Middle frontal gyrus (tissue), 1 donor: ENCODE measurements around the gene KCNH1.
"Not testable (repeated sequence)": the region's sequence is repeated elsewhere in the genome, so short reads cannot be mapped to it uniquely, and the experiment has no call there.

Source experiments
- DNase-seq: peaks from one replicate; pipeline ENCODE4 v3.0.0-alpha.2; 2015; ENCODE audit warnings: low spot score; ENCODE audit errors: extremely low spot score

KCNH1 gene

GRCh38 chr1:210687582-210688279, 446.2 kb downstream of the KCNH1 start:
- DNase-seq: peak; percentile 29

- no peak for DNase-seq
Measured at GRCh38 chr1:210686841-210687240, 447.1 kb downstream of the KCNH1 start.

- no peak for DNase-seq
Measured at GRCh38 chr1:210685295-210685650, 448.7 kb downstream of the KCNH1 start.

- DNase-seq: no peak
Measured at GRCh38 chr1:210684466-210685294, 449.3 kb downstream of the KCNH1 start.

GRCh38 chr1:210683403-210684047, 450.4 kb downstream of the KCNH1 start:
- no peak for DNase-seq

GRCh38 chr1:210681158-210681557, 452.8 kb downstream of the KCNH1 start:
- no peak for DNase-seq

GRCh38 chr1:210678306-210678705, 455.6 kb downstream of the KCNH1 start:
- no peak for DNase-seq

- no peak for DNase-seq
Measured at GRCh38 chr1:210677533-210677932, 456.4 kb downstream of the KCNH1 start.

- DNase-seq: no peak
Measured at GRCh38 chr1:210676539-210676938, 457.4 kb downstream of the KCNH1 start.

- no peak for DNase-seq
Measured at GRCh38 chr1:210674151-210674550, 459.8 kb downstream of the KCNH1 start.

- no peak for DNase-seq
Measured at GRCh38 chr1:210669951-210670350, 464.0 kb downstream of the KCNH1 start.

GRCh38 chr1:210663730-210664573, 470.0 kb downstream of the KCNH1 start:
- DNase-seq: no peak

- DNase-seq: no peak
Measured at GRCh38 chr1:210662291-210663050, 471.5 kb downstream of the KCNH1 start.

GRCh38 chr1:210661520-210661919, 472.4 kb downstream of the KCNH1 start:
- DNase-seq: not testable (repeated sequence)

GRCh38 chr1:210657806-210658205, 476.1 kb downstream of the KCNH1 start:
- DNase-seq: no peak

GRCh38 chr1:210655511-210655910, 478.4 kb downstream of the KCNH1 start:
- DNase-seq: no peak

GRCh38 chr1:210654176-210654981, 479.6 kb downstream of the KCNH1 start:
- DNase-seq: no peak

GRCh38 chr1:210653771-210654170, 480.2 kb downstream of the KCNH1 start:
- no peak for DNase-seq

GRCh38 chr1:210652329-210652954, 481.5 kb downstream of the KCNH1 start:
- no peak for DNase-seq
